Loucy (cell line): ENCODE results near the gene SF3B2.

Experiments
- CTCF ChIP-seq: fragments of 200-600 bp; sonication (generic); conservative IDR thresholded peaks from 2 replicates; pipeline ENCODE4 v1.5.1; 2014; ENCODE audit warnings: mild to moderate bottlenecking, antibody characterized with exemption, low read length
- EZH2phosphoT487 ChIP-seq: fragments of 200-600 bp; IDR thresholded peaks from 2 replicates; pipeline ENCODE4 v1.6.1; 2018; ENCODE audit warnings: antibody characterized with exemption, mild to moderate bottlenecking, moderate library complexity, borderline replicate concordance

- TF ChIP-seq CTCF (no peak), EZH2phosphoT487 (no peak)
Measured at GRCh38 chr11:66017321-66017720, 34.8 kb upstream of the SF3B2 start.
